ENCODE measurements around the gene KDM4B. TPM values are rescaled to one million over a fixed set of nuclear protein-coding genes. Genes with fewer than 3 reads are reported as not detected.

KDM4B gene
- total and polyA plus RNA-seq, 2 of the 8 experiments (the other 6 are each of a cell fraction or from before 2014, with no cell fraction given), result 12.0 to 31.9 TPM

DNA sequence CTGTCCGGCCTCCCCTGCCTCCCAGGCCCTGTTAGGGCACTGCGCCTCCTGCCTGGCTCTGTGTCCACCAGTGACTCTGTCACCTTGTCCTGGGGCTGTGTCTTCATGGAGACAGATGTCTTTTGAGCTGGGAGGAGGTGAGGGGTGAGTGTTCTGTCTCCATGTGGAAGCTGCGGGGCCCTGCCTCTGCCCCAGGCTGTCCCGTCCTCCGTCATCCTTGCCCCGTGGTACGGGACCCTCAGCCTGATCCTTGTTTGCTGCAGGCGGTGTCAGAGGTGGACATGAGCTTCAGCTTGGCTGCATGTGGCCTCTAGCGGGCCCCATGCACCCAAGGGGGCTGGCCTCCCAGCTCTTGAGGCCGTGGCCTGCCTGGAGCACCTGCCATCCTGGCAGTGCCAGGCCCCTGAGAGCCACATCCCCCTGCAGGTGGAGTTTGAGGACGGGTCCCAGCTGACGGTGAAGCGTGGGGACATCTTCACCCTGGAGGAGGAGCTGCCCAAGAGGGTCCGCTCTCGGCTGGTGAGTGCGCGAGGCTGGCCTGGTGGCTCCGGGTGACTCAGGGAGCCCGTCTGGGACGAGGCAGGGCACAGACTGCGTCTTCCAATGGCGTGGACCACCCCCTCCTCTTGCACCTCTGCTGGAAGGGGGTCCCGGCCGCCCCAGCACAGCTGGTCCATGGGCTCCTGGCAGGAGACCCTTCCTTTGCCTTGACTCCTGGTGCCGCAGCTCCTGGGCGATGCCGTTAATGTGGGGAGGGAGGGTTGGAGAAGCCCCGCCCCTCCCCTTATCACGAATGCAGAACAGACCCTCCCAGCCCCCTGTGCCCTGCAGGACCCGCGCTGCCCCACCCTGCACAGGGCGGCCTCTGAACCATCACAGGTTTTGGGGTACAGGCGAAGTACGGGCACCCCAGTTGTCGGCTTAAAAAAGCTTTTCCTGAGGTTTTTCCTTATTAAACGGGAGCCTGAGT, 181.3 kb downstream of the KDM4B start (continued):
- TF ChIP-seq, protein P1, sequence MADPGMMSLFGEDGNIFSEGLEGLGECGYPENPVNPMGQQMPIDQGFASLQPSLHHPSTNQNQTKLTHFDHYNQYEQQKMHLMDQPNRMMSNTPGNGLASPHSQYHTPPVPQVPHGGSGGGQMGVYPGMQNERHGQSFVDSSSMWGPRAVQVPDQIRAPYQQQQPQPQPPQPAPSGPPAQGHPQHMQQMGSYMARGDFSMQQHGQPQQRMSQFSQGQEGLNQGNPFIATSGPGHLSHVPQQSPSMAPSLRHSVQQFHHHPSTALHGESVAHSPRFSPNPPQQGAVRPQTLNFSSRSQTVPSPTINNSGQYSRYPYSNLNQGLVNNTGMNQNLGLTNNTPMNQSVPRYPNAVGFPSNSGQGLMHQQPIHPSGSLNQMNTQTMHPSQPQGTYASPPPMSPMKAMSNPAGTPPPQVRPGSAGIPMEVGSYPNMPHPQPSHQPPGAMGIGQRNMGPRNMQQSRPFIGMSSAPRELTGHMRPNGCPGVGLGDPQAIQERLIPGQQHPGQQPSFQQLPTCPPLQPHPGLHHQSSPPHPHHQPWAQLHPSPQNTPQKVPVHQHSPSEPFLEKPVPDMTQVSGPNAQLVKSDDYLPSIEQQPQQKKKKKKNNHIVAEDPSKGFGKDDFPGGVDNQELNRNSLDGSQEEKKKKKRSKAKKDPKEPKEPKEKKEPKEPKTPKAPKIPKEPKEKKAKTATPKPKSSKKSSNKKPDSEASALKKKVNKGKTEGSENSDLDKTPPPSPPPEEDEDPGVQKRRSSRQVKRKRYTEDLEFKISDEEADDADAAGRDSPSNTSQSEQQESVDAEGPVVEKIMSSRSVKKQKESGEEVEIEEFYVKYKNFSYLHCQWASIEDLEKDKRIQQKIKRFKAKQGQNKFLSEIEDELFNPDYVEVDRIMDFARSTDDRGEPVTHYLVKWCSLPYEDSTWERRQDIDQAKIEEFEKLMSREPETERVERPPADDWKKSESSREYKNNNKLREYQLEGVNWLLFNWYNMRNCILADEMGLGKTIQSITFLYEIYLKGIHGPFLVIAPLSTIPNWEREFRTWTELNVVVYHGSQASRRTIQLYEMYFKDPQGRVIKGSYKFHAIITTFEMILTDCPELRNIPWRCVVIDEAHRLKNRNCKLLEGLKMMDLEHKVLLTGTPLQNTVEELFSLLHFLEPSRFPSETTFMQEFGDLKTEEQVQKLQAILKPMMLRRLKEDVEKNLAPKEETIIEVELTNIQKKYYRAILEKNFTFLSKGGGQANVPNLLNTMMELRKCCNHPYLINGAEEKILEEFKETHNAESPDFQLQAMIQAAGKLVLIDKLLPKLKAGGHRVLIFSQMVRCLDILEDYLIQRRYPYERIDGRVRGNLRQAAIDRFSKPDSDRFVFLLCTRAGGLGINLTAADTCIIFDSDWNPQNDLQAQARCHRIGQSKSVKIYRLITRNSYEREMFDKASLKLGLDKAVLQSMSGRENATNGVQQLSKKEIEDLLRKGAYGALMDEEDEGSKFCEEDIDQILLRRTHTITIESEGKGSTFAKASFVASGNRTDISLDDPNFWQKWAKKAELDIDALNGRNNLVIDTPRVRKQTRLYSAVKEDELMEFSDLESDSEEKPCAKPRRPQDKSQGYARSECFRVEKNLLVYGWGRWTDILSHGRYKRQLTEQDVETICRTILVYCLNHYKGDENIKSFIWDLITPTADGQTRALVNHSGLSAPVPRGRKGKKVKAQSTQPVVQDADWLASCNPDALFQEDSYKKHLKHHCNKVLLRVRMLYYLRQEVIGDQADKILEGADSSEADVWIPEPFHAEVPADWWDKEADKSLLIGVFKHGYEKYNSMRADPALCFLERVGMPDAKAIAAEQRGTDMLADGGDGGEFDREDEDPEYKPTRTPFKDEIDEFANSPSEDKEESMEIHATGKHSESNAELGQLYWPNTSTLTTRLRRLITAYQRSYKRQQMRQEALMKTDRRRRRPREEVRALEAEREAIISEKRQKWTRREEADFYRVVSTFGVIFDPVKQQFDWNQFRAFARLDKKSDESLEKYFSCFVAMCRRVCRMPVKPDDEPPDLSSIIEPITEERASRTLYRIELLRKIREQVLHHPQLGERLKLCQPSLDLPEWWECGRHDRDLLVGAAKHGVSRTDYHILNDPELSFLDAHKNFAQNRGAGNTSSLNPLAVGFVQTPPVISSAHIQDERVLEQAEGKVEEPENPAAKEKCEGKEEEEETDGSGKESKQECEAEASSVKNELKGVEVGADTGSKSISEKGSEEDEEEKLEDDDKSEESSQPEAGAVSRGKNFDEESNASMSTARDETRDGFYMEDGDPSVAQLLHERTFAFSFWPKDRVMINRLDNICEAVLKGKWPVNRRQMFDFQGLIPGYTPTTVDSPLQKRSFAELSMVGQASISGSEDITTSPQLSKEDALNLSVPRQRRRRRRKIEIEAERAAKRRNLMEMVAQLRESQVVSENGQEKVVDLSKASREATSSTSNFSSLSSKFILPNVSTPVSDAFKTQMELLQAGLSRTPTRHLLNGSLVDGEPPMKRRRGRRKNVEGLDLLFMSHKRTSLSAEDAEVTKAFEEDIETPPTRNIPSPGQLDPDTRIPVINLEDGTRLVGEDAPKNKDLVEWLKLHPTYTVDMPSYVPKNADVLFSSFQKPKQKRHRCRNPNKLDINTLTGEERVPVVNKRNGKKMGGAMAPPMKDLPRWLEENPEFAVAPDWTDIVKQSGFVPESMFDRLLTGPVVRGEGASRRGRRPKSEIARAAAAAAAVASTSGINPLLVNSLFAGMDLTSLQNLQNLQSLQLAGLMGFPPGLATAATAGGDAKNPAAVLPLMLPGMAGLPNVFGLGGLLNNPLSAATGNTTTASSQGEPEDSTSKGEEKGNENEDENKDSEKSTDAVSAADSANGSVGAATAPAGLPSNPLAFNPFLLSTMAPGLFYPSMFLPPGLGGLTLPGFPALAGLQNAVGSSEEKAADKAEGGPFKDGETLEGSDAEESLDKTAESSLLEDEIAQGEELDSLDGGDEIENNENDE (IDR thresholded peaks at IDR 0.05; ENCODE audit: insufficient replicate concordance, low read length), result no peak
